ENCODE data around the gene CD44.

- no peak for TF ChIP-seq CTCF (IDR thresholded peaks at IDR 0.05; ENCODE audit: low read depth, low read length)
- no peak for TF ChIP-seq EZH2phosphoT487 (IDR thresholded peaks at IDR 0.05; ENCODE audit: low read depth)
Measured at GRCh38 chr11:35247428-35247827, 108.5 kb downstream of the CD44 start.
